ENCODE measurements around the gene PIGR. TPM values are rescaled to one million over a fixed set of nuclear protein-coding genes. Genes with fewer than 3 reads are reported as not detected.

PIGR gene
- total RNA-seq, 1 donor from 2014 or later = not detected

GRCh38 chr1:206961668-206962067 is 15.4 kb upstream of the PIGR start:
- no peak overlapping the region for H3K27ac Mint-ChIP-seq (ENCODE audit: unreplicated experiment)
- H3K9me3 Mint-ChIP-seq (ENCODE audit: low read depth) = no peaks in the 10 kb centered on the region
- no peak for TF ChIP-seq CTCF (IDR thresholded peaks at IDR 0.05)
- H3K36me3 Mint-ChIP-seq (ENCODE audit: low read depth) = no peaks in the 10 kb centered on the region
- no peaks in the 10 kb centered on the region for H3K4me1 Mint-ChIP-seq (ENCODE audit: low read depth)
- no peak for DNase-seq (ENCODE audit: low spot score)
- no peak overlapping the region for H3K4me3 Mint-ChIP-seq (ENCODE audit: unreplicated experiment)
- peaks cover 9% of the 10 kb centered on the region for H3K27me3 Mint-ChIP-seq (ENCODE audit: low read depth)

GRCh38 chr1:206960676-206961386 is 14.6 kb upstream of the PIGR start:
- no peak overlapping the region for H3K27ac Mint-ChIP-seq (ENCODE audit: unreplicated experiment)
- no peak for TF ChIP-seq CTCF (IDR thresholded peaks at IDR 0.05)
- H3K4me1 Mint-ChIP-seq (ENCODE audit: low read depth) = no peaks in the 10 kb centered on the region
- no peak overlapping the region for H3K4me3 Mint-ChIP-seq (ENCODE audit: unreplicated experiment)
- no peaks in the 10 kb centered on the region for H3K36me3 Mint-ChIP-seq (ENCODE audit: low read depth)
- no peak for DNase-seq (ENCODE audit: low spot score)
- no peaks in the 10 kb centered on the region for H3K9me3 Mint-ChIP-seq (ENCODE audit: low read depth)
- peaks cover 9% of the 10 kb centered on the region for H3K27me3 Mint-ChIP-seq (ENCODE audit: low read depth)

DNA sequence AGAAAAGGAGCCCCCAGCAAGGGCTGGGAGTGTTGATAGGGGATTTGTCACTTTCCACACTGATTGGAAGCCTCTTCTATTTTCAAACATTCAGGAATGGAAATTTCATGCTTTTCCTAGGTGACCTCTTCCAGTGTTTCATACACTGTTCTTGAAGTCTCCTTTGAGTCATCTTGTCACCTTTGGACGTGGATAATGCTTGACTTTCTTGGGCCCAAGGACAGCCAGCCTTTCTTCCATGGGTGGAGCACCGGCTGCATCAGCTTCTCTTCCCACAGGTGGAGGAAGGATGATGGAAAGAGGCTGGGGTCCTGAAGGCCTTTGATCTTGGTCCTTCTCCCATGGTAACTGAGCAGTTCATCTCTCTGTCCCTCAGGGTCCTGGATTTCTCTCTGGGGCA is 11.9 kb upstream of the PIGR start:
- no peaks in the 10 kb centered on the region for H3K36me3 Mint-ChIP-seq (ENCODE audit: low read depth)
- no peak overlapping the region for H3K4me3 Mint-ChIP-seq (ENCODE audit: unreplicated experiment)
- DNase-seq (ENCODE audit: low spot score) = no peak
- H3K9me3 Mint-ChIP-seq (ENCODE audit: low read depth) = no peaks in the 10 kb centered on the region
- H3K4me1 Mint-ChIP-seq (ENCODE audit: low read depth) = no peaks in the 10 kb centered on the region
- peaks cover 15% of the 10 kb centered on the region for H3K27me3 Mint-ChIP-seq (ENCODE audit: low read depth)
- TF ChIP-seq CTCF (IDR thresholded peaks at IDR 0.05) = no peak
- H3K27ac Mint-ChIP-seq (ENCODE audit: unreplicated experiment) = no peak overlapping the region

- no peak overlapping the region for H3K27ac Mint-ChIP-seq (ENCODE audit: unreplicated experiment)
- no peak overlapping the region for H3K4me3 Mint-ChIP-seq (ENCODE audit: unreplicated experiment)
- H3K36me3 Mint-ChIP-seq (ENCODE audit: low read depth) = no peaks in the 10 kb centered on the region
- peaks cover 15% of the 10 kb centered on the region for H3K27me3 Mint-ChIP-seq (ENCODE audit: low read depth)
- TF ChIP-seq CTCF (IDR thresholded peaks at IDR 0.05) = no peak
- H3K4me1 Mint-ChIP-seq (ENCODE audit: low read depth) = no peaks in the 10 kb centered on the region
- no peak for DNase-seq (ENCODE audit: low spot score)
- H3K9me3 Mint-ChIP-seq (ENCODE audit: low read depth) = no peaks in the 10 kb centered on the region
Observed at GRCh38 chr1:206957639-206958038, 11.4 kb upstream of the PIGR start.

DNA sequence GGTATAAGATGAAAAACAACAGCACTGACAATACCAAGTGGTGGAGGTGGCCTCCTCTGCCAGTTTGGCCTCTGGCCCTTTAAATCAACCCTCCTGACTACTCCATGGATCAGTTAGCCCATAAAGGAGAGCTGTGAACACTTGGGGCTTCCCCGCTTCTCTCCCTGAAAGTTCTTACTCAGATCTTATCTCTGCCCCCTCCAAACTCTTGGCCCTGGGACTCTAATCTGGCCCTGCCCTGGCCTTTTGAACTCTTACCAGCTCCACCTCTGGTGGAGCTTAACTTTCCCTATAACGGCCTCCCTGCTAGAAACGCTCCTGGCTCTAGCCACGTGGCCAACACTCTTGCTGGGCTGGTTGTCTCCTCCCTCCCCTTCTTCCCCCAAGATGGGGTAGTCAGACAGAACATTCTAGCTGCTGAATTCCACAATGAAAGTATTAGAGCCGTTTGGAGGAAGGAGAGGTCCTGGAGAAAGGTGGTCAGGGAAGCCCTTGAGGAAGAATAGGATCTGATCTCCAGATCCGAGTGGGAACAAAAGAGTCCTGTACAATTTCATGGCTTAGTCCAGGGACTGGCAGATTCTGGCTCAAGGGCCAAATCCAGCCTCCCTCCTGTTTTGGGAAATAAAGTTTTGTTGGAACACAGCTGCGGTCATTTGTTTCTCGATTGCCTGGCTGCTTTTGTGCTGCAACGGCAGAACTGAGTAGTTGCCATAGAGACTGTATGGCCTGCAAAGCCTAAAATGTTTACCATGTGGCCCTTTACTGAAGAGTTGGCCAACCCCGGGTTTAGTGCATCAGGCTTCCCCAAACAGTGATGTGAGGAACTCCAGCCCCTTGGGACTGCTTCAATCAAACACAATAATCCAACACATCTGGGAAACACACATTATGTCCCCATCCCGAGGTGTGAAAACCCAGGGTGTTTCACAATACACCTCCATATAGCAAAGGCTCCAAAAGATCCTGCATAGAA is 9.5 kb upstream of the PIGR start:
- Mint-ChIP-seq H3K4me1 (ENCODE audit: low read depth) (no peaks in the 10 kb centered on the region), H3K27ac (ENCODE audit: unreplicated experiment) (no peak overlapping the region), H3K9me3 (ENCODE audit: low read depth) (no peaks in the 10 kb centered on the region), H3K27me3 (ENCODE audit: low read depth) (peaks cover 15% of the 10 kb centered on the region), H3K36me3 (ENCODE audit: low read depth) (no peaks in the 10 kb centered on the region), H3K4me3 (ENCODE audit: unreplicated experiment) (no peak overlapping the region)
- no peak for DNase-seq (ENCODE audit: low spot score)
- no peak for TF ChIP-seq CTCF (IDR thresholded peaks at IDR 0.05)
